Activated gamma-delta T cell (primary cell): ENCODE data around the gene ACKR2.
"Not testable (repeated sequence)": the region's sequence is repeated elsewhere in the genome, so short reads cannot be mapped to it uniquely, and the experiment has no call there.

Experiments
- DNase-seq: peaks from one replicate; lab custom pipeline; 2025; lab: John Stamatoyannopoulos, UW

ACKR2 gene

GRCh38 chr3:42801784-42802183 is 7.5 kb upstream of the ACKR2 start:
- no peak for DNase-seq

- no peak for DNase-seq
These were observed 6.3 kb upstream of the ACKR2 start for GRCh38 chr3:42802876-42803413.

DNA sequence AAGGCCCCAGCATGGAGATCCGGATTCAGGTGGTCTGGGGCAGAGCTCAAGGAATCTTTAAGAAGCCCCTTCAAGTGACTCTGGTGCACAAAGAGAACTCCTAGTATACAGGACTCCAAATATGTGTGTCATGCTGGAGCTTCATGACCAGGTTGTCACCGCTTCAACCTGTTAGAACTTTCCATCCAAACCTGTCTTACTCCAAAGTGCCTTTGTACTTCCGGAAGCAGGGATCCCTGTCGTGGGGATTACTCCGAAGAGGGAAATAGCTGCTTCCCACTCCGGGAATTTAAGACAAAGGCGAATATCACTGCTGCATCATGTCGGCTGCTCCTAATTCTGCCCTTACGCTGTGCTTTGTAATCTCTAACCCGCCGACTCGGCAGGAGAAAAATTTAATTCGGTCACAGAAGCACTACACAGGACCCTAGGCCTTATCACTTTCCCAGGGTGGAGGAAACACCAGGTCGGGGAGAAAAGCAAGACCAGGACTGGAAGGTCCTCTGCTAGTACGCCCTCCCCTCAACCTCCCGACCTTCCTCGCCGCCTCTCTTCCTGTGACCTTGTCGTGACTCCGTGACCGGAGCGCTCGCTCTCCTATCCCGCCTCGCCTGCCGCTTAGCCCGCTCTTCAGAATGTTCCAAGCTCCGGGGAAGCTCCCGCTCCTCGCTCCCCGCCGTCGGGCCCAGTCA is 5.7 kb upstream of the ACKR2 start:
- DNase-seq, result no peak

DNA sequence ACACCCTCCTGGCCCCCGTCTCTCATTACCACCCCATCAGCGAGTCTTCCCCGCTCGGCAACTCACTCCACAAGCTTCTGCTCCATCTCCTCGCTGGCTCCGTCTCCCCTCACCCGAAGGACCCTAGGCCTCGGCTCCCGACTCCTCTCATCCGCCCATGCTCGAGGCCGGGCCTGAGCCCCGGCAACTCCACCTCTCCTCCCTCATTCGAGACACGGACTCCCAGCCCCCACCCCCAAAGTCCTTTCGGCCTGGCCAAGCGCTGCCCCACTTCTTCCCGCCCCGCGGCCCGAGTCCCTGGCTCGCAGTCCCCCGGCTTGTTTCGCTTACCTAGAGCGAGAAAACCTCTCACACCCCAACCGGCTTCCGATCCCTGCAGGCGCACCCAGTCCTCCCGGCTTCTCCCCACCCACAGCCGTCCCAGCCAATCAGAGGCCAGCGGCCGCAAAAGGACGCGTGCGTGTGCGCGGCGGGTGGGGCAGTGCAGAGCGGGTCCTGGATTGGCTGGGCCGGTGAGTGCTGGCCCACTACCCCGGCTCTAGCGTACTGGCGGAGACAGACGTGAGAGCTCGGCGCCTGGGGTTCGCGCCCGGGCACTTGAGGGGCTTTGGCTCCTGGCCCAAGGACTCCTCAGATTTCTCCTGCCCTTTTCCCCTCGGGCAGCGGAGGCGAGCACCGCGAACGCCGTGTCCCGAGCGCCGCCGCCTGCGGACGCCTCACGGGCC is 5.0 kb upstream of the ACKR2 start, which contains the start of gene HIGD1A:
Gene HIGD1A, minus strand, starts transcription at position 385 of the 725 bp plus-strand sequence. CDS start 10,237 bp downstream, outside the sequence.
- peak; percentile 89 for DNase-seq

GRCh38 chr3:42804831-42805132 is 4.5 kb upstream of the ACKR2 start:
- no peak for DNase-seq

DNA sequence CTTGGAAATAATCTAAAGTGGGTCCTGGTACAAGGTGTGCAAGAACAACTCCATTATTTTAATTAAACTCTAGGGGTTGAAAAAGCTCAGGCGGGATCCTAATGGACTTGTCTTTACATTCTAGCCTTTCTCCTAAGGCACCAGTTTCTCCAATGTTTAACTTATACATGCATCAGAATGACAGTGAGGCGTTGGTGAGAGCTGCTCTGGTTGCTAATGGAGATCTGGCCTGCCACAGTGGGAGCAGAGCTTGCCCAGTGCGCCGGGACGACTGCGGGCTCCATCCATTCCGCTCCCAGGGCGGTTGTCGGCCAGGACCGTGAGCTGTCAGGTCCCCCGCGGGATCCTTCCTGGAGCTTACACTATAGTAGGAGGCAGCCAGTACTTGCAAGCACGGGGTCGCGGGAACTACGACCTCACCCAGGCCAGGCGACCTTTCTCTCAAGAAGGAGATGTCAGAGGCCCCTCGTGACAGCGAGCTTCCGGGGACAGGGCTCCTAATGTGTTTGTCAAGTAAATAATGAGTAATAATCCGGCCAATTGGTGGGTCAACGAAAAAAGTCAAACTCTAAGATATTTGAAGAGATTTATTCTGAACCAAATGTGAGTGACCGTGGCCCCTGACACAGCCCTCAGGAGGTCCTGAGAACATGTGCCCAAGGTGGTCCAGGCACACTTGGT is 4.0 kb upstream of the ACKR2 start:
- DNase-seq, result no peak

- DNase-seq, result no peak
These were observed 1.3 kb upstream of the ACKR2 start for GRCh38 chr3:42807929-42808328.

DNA sequence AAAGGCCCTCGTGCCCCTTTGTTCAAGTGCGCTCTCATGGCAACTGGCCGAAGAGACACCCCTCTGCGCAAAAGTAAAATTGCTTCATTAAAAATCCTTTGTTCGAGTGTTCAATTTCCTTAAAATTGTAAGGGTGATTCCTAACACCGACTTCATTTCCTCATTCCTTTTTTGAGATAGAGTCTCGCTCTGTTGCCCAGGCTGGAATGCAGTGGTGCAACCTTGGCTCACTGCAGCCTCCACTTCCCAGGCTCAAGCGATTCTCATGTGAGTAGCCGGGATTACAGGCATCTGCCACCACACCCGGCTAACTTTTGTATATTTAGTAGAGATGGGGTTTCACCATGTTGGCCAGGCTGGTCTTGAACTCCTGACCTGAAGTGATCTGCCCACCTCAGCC is 1.5 kb downstream of the ACKR2 start:
- not testable (repeated sequence) for DNase-seq

DNA sequence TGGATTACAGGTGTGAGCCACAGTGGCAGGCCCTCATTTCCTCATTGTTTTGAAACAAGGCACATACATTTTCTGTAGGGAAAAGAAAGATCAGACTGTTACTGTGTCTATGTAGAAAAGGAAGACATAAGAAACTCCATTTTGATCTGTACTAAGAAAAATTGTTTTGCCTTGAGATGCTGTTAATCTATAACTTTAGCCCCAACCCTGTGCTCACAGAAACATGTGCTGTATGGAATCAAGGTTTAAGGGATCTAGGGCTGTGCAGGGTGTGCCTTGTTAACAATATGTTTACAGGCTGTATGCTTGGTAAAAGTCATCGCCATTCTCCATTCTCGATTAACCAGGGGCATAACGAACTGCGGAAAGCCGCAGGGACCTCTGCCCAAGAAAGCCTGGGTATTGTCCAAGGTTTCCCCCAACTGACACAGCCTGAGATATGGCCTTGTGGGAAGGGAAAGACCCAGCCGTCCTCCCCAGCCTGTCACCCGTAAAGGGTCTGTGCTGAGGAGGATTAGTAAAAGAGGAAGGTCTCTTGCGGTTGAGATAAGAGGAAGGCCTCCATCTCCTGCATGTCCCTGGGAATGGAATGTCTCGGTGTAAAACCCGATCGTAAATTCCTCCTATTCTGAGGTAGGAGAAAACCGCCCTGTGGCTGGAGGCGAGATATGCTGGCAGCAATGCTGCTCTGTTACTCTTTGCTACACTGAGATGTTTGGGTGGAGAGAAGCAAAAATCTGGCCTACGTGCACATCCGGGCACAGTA is 2.1 kb downstream of the ACKR2 start:
- not testable (repeated sequence) for DNase-seq

- DNase-seq, result no peak
These were observed 5.0 kb downstream of the ACKR2 start for GRCh38 chr3:42814246-42814645.

DNA sequence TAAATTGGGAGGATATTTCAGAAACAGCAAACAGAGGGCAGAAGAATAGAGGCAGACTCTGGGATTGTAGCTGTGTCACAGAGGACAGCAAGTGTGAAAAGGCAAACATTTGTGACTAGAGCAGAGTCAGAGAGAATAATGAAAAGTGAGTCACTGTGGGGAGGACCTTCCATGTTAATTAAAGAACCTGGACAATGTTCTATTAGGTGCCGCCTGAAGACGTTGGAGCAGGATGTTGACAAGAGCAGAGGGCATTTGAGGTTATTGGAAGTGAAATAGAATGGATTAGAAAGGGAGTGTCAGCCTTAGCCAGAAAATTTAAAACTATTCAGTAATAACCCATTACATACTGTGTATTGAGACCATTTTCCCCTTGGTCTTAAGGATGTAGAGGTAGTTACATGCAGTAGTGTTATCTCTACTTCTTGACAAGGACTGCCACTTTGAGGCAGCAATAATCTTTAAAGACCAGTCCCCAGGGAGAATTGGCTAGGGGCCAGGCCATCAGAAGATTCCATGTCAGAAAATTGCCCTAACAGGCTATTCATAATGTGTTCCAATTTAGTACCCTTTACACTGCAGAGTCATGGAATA is 5.8 kb downstream of the ACKR2 start:
- DNase-seq, result no peak

DNA sequence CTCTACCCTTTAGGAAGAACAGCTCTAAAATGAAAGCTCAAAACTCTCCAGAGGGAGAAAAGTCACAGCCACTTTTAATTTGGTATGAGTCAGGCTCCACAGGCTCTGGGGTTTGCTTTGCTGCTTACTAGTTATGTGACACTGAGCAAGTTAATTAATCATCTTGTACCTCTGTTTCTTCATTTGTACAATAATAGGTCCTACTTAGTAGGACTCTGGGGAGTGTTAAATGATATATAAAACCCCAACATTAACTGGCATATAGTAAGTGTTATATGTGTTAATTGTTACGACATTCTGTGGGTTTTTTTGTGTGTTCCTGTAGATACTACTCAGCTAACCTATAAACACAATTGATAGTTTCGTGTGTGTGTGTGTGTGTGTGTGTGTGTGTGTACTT is 6.6 kb downstream of the ACKR2 start:
- DNase-seq, result no peak

- DNase-seq, result no peak
These were observed 10.2 kb downstream of the ACKR2 start for GRCh38 chr3:42819351-42819965.

GRCh38 chr3:42820746-42821051 is 11.5 kb downstream of the ACKR2 start:
- no peak for DNase-seq

- DNase-seq, result no peak
These were observed 13.6 kb downstream of the ACKR2 start for GRCh38 chr3:42822828-42823227.

DNA sequence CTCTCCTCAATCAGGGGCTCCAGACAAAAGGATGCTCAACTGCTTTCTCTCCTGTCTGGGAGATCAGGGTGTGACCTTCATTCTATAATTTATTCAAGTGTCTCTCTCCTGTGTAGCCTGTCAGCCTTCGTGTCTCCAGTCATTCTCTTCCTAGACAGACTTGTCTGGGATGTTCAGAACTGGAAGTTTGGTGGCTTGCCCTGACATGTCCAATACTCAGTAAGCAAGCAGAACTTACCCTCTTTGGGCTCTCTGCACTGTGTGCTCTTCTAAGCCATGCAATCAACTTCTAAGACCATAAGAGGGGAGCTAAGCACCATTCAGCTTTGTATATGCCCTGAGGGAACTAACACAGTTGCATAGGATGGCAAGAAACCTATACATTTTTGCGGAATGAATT is 14.1 kb downstream of the ACKR2 start:
- no peak for DNase-seq

- no peak for DNase-seq
These were observed 16.9 kb downstream of the ACKR2 start for GRCh38 chr3:42826141-42826540.

- no peak for DNase-seq
These were observed 17.8 kb downstream of the ACKR2 start for GRCh38 chr3:42827023-42827422.

- no peak for DNase-seq
These were observed 18.4 kb downstream of the ACKR2 start for GRCh38 chr3:42827654-42828053.

DNA sequence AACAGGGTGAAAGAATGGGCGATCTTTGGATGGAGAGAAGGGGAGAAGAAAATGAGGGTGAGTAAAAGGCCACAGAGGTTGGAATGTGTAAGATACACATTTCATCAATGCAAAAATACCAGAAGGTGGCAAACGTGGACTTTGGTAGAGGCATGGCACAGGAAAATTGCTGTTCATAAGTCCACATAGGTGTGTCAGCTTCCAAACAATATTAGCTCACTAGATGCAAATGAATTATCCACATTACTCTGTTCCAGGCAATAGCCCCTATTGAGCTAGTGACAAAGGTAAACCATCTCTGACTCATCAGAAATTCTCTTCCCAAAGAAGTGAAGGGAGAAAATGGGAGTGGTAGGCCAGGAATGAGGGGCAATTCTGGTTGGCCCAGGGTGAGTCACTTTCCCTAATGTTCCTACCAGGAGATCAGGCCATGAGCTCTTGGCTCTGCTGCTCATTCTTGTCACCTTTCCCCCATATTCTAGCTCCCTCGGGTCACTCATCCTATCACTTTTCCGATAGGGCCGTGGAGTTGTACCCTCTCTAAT is 19.9 kb downstream of the ACKR2 start:
- DNase-seq, result no peak
